K562 (cell line): ENCODE results near the gene ADCYAP1. TPM values are rescaled to one million over a fixed set of nuclear protein-coding genes. Genes with fewer than 3 reads are reported as not detected.
A peak's percentile ranks its signal among the peaks of the same experiment; 100 is the strongest.

ENCODE experiments used
- ATAC-seq: fragments of 200-7000 bp; cut with Tn5 transposase; 3 replicates; pipeline ENCODE4 v1.9.1; 2020; ENCODE audit warnings: moderate library complexity
- BruUV-seq: library from RNA; stranded (reverse); fragments of 400-500 nt; replicated peaks from 2 replicates; lab custom pipeline; 2021; lab: Mats Ljungman, UMichigan
- CTCF ChIA-PET: fragments of 300-600 bp; formaldehyde crosslinking; extraction: SDS; loops from one replicate; lab custom pipeline; 2021; ENCODE audit warnings: low intra/inter-chr PET ratio; lab: Yijun Ruan, JAX
- POLR2A ChIA-PET: fragments of 300-600, 350-650 bp; sonication (Branson Sonifier 250); formaldehyde crosslinking; extraction: SDS; loops from one replicate; lab custom pipeline; 2021; ENCODE audit warnings: antibody characterized with exemption, inconsistent platforms; lab: Yijun Ruan, JAX
- DNase-seq, 4 experiments: peaks; one replicate each; pipeline versions ENCODE4 v3.0.0 to v3.0.0-alpha.2; 2011 to 2018; ENCODE audit warnings: low spot score in 3 of 4, mixed read lengths in 3 of 4; ENCODE audit errors: extremely low read depth in 1 of 4
- FAIRE-seq: peaks from 2 replicates; lab custom pipeline; 2011; peaks lifted over from hg19 to GRCh38; lab: Jason Lieb, UNC
- H2AFZ ChIP-seq: 2 replicates; pipeline ENCODE4 v1.6.0; 2011; ENCODE audit warnings: low read depth, low read length, control low read depth, inconsistent platforms
- H3K27ac ChIP-seq: fragments of 200-600 bp; 3 replicates; pipeline ENCODE4 v1.8.0; 2011; ENCODE audit warnings: low read depth, mild to moderate bottlenecking, control low read depth, inconsistent platforms, low read length, moderate library complexity, mixed read lengths; ENCODE audit errors: extremely low read depth
- H3K27me3 ChIP-seq, 2 experiments: fragments of 300-600 bp in 1 of 2; 2 replicates in 1 of 2; 3 replicates in 1 of 2; pipeline versions ENCODE4 v1.6.0 to v1.8.0; 2011; ENCODE audit warnings: inconsistent platforms in 2 of 2, low read length in 2 of 2, mild to moderate bottlenecking in 1 of 2, mixed read lengths in 1 of 2, moderate library complexity in 1 of 2; ENCODE audit not compliant: control insufficient read depth in 2 of 2, insufficient read depth in 2 of 2
- H3K36me3 ChIP-seq: fragments of 300-600 bp; 3 replicates; pipeline ENCODE4 v1.8.0; 2011; ENCODE audit warnings: mild to moderate bottlenecking, low read length, inconsistent platforms; ENCODE audit not compliant: control insufficient read depth, insufficient read depth
- H3K4me1 ChIP-seq, 2 experiments: fragments of 200-600 bp in 1 of 2; replicated peaks in 1 of 2; 2 replicates in 1 of 2; 3 replicates in 1 of 2; pipeline versions ENCODE4 v1.5.1 to v1.8.0; 2011; ENCODE audit warnings: inconsistent platforms in 2 of 2, low read length in 2 of 2, mild to moderate bottlenecking in 1 of 2, mixed read lengths in 1 of 2, moderate library complexity in 1 of 2; ENCODE audit not compliant: control insufficient read depth in 2 of 2, insufficient read depth in 2 of 2
- H3K4me2 ChIP-seq: 2 replicates; pipeline ENCODE4 v1.6.1; 2011; ENCODE audit warnings: low read length, control low read depth, inconsistent platforms, mixed read lengths; ENCODE audit not compliant: insufficient read depth
- H3K4me3 ChIP-seq: fragments of 200-600 bp; sonication (generic), shearing (Covaris generic); 2 replicates; pipeline ENCODE4 v1.5.1; 2016; ENCODE audit warnings: control low read depth, inconsistent platforms
- H3K79me2 ChIP-seq: fragments of 200-600 bp; 3 replicates; pipeline ENCODE4 v1.8.0; 2011; ENCODE audit warnings: low read length, inconsistent platforms; ENCODE audit not compliant: control insufficient read depth, insufficient read depth
- H3K9ac ChIP-seq, 2 experiments: 2 replicates each; pipeline versions ENCODE4 v1.6.0 to v1.6.1; 2011; ENCODE audit warnings: low read depth in 2 of 2, low read length in 2 of 2, control low read depth in 1 of 2, inconsistent platforms in 1 of 2, mild to moderate bottlenecking in 1 of 2, mixed read lengths in 1 of 2; ENCODE audit not compliant: insufficient read depth in 1 of 2
- H3K9me1 ChIP-seq: one replicate; pipeline ENCODE4 v1.6.0; 2011; ENCODE audit warnings: inconsistent platforms, mild to moderate bottlenecking, low read length, moderate library complexity; ENCODE audit not compliant: control insufficient read depth, insufficient read depth
- H3K9me3 ChIP-seq: replicated peaks from 2 replicates; pipeline ENCODE4 v1.5.1; 2011; ENCODE audit warnings: low read depth, low read length, inconsistent platforms; ENCODE audit not compliant: control insufficient read depth, insufficient read depth
- H4K20me1 ChIP-seq: replicated peaks from 2 replicates; pipeline ENCODE4 v1.6.1; 2011; ENCODE audit warnings: low read length, inconsistent platforms, mixed read lengths; ENCODE audit not compliant: control insufficient read depth, insufficient read depth
- AFF4 ChIP-seq: sonication (generic); formaldehyde crosslinking; IDR thresholded peaks from 2 replicates; pipeline ENCODE4 v1.8.0; 2023; ENCODE audit warnings: mild to moderate bottlenecking, missing genetic modification reagents
- ATF3 ChIP-seq, 2 experiments: fragments of 450-650 bp in 1 of 2; sonication (generic) in 1 of 2; formaldehyde crosslinking in 1 of 2; IDR thresholded peaks in 1 of 2; conservative IDR thresholded peaks in 1 of 2; 2 replicates each; pipeline versions ENCODE4 v1.6.1 to v1.8.1; 2016 to 2023; ENCODE audit warnings: mild to moderate bottlenecking in 2 of 2, moderate library complexity in 2 of 2, inconsistent platforms in 1 of 2, missing genetic modification reagents in 1 of 2
- ATF7 ChIP-seq: fragments of 450-650 bp; IDR thresholded peaks from 2 replicates; pipeline ENCODE4 v1.7.1; 2014; ENCODE audit warnings: mild to moderate bottlenecking, moderate library complexity
- CREM ChIP-seq: IDR thresholded peaks from 2 replicates; pipeline ENCODE4 v1.6.1; 2014; ENCODE audit warnings: antibody characterized with exemption, low read depth
- HMBOX1 ChIP-seq: sonication (generic); IDR thresholded peaks from 2 replicates; pipeline ENCODE4 v1.6.1; 2016
- IFI16 ChIP-seq: fragments of 250-450 bp; sonication (Bioruptor Pico); IDR thresholded peaks from 2 replicates; pipeline ENCODE4 v2.1.2; 2022; ENCODE audit warnings: mild to moderate bottlenecking, inconsistent platforms
- JUND ChIP-seq, 2 experiments: IDR thresholded peaks; 2 replicates in 1 of 2; 3 replicates in 1 of 2; pipeline ENCODE4 v1.6.1; 2011; ENCODE audit warnings: borderline replicate concordance in 2 of 2, low read depth in 2 of 2, low read length in 2 of 2, improper control_type of control experiment in 1 of 2, missing biosample characterization in 1 of 2, missing genetic modification characterization in 1 of 2, missing genetic modification reagents in 1 of 2
- L3MBTL2 ChIP-seq: fragments of 450-650 bp; IDR thresholded peaks from 2 replicates; pipeline ENCODE4 v1.6.1; 2016; ENCODE audit warnings: mild to moderate bottlenecking, moderate library complexity
- PKNOX1 ChIP-seq: fragments of 450-650 bp; IDR thresholded peaks from 2 replicates; pipeline ENCODE4 v1.6.1; 2016
- ZNF311 ChIP-seq: fragments of 250-450 bp; sonication (Bioruptor Pico); IDR thresholded peaks from 2 replicates; pipeline ENCODE4 v1.4.0; 2020; ENCODE audit warnings: mild to moderate bottlenecking, moderate library complexity
- ZNF347 ChIP-seq: fragments of 450-650 bp; formaldehyde crosslinking; IDR thresholded peaks from 2 replicates; pipeline ENCODE4 v1.4.0; 2020; ENCODE audit warnings: low read depth, mild to moderate bottlenecking, moderate library complexity
- ZNF639 ChIP-seq, 2 experiments: fragments of 200-800 bp in 1 of 2; sonication (Bioruptor generic) in 1 of 2; sonication (generic) in 1 of 2; formaldehyde crosslinking in 1 of 2; IDR thresholded peaks in 1 of 2; conservative IDR thresholded peaks in 1 of 2; 2 replicates each; pipeline versions ENCODE4 v1.5.0 to v1.6.1; 2016 to 2020; ENCODE audit warnings: missing compliant biosample characterization in 1 of 2, missing genetic modification characterization in 1 of 2, missing genetic modification reagents in 1 of 2
- WGBS: fragments of 100-300 bp; shearing (Covaris generic); methylation state at CpG from one replicate; pipeline ENCODE4 v1.1.6; 2016; ENCODE audit warnings: low coverage, mixed read lengths; ENCODE audit not compliant: insufficient coverage; ENCODE audit errors: missing lambda C conversion rate; 5-methylcytosine and 5-hydroxymethylcytosine counted together
- in situ Hi-C: fragments of 300-500 bp; cut with MboI; formaldehyde crosslinking; loops from 4 replicates; pipeline ENCODE4 v1.15.0; 2018; ENCODE audit warnings: inconsistent platforms, mixed read lengths
- intact Hi-C: fragments of 100-400 bp; cut with micrococcal nuclease; formaldehyde crosslinking; loops from 2 replicates; pipeline ENCODE4 v1.14.2; 2022
- polyA plus RNA-seq, 8 experiments: library from polyadenylated mRNA; depleted of rRNA in 4 of 8; stranded (reverse) in 5 of 8; unstranded in 3 of 8; fragments of >200 nt; fragmentation: Nextera tagmentation in 2 of 8; fragmentation: Illumina TruSeq in 1 of 8; extraction: Ambion mirVana in 2 of 8; extraction: Trizol in 1 of 8; gene quantifications; 2 replicates each; pipeline versions ENCODE4 v1.2.1 to v1.2.3, GENCODE V29; 2011 to 2014; ENCODE audit warnings: inconsistent platforms in 1 of 8, missing spikeins in 1 of 8
- total RNA-seq, 7 experiments: library from RNA; depleted of rRNA in 6 of 7; stranded (reverse); fragments of >200 nt in 6 of 7; fragmentation: Illumina TruSeq in 2 of 7; extraction: Trizol in 2 of 7; gene quantifications; 2 replicates each; pipeline versions ENCODE4 v1.2.1 to v1.2.3, GENCODE V29; 2011 to 2021; ENCODE audit warnings: low replicate concordance in 1 of 7

The ADCYAP1 gene
- total and polyA plus RNA-seq, 9 of the 15 experiments (the other 6 are each of a cell fraction or from before 2014, with no cell fraction given): 0.03 TPM; not detected in 8

- WGBS: 3% methylated on average over 5 of the region's 5 CpGs
- H4K20me1 ChIP-seq: no peaks in the 10 kb centered on the region
- no peaks in the 10 kb centered on the region for H3K79me2 ChIP-seq
- H3K4me2 ChIP-seq: no peak overlapping the region
- no peaks in the 10 kb centered on the region; a peak in 3 of 5 replicates for H3K4me1 ChIP-seq
- ChIA-PET POLR2A (interaction anchor here (0.6 to 0.8 kb wide), 2 partner anchors 30 to 1355 kb away, joined by 3 read pairs; no protein-coding TSS in a partner anchor), CTCF (no interaction called here)
- no peak for DNase-seq
- H3K36me3 ChIP-seq: no peaks in the 10 kb centered on the region
- no peak overlapping the region for H3K9ac ChIP-seq
- FAIRE-seq: no peak
- no peaks in the 10 kb centered on the region for H3K9me3 ChIP-seq
- in situ Hi-C loops: no loop called here
- no peak overlapping the region for H2AFZ ChIP-seq
- peaks cover 0 to 12% of the 10 kb centered on the region in 2 experiments; a peak in 4 of 5 replicates for H3K27me3 ChIP-seq
- intact Hi-C loops: no loop called here
- peak; percentile 48; the same call in 1 of the 2 replicates for TF ChIP-seq ATF3 (IDR thresholded peaks at IDR 0.05)
- TF ChIP-seq ATF3 (CRISPR knock-in tag; conservative IDR thresholded peaks at IDR 0.05): no peak
- peak; percentile 85 for TF ChIP-seq ATF7
- no peak for TF ChIP-seq AFF4 (CRISPR knock-in tag)
- TF ChIP-seq ZNF347 (CRISPR knock-in tag): no peak
- peak; percentile 87 for TF ChIP-seq HMBOX1
- 0 out of 4 replicates have a peak, but pooled peaks of 1 of the 2 experiments have one; percentile 35 for TF ChIP-seq ZNF639 (CRISPR knock-in tag; conservative IDR thresholded peaks at IDR 0.05 in 1 of 2, IDR thresholded peaks at IDR 0.05 in 1 of 2)
- peak; percentile 44; the same call in 1 of the 2 replicates for TF ChIP-seq L3MBTL2
- no peak for TF ChIP-seq IFI16 (CRISPR knock-in tag)
- peak; percentile 59; the same call in 1 of the 2 replicates for TF ChIP-seq JUND (IDR thresholded peaks at IDR 0.05; ENCODE audit: borderline replicate concordance, low read depth, low read length)
- peak; percentile 52; the same call in 1 of the 3 replicates for TF ChIP-seq JUND (tag; IDR thresholded peaks at IDR 0.05; ENCODE audit: borderline replicate concordance, low read depth, low read length)
- peak; percentile 46; the same call in 1 of the 2 replicates for TF ChIP-seq PKNOX1
- TF ChIP-seq CREM: peak; percentile 74
- TF ChIP-seq ZNF311 (CRISPR knock-in tag): 0 out of 2 replicates have a peak, but pooled peaks have one; percentile 14
- no peaks in the 10 kb centered on the region for H3K9me1 ChIP-seq
- BruUV-seq: no TSS peak
- H3K4me3 ChIP-seq: no peak overlapping the region
- ATAC-seq: no peak; the same call in 2 of the 3 replicates
- no peak overlapping the region for H3K27ac ChIP-seq
Measured at GRCh38 chr18:957829-958228, 53.2 kb downstream of the ADCYAP1 start.
